Hepatocyte (in vitro differentiated cells): ENCODE results near the gene TNFSF8.

Experiments used
- EZH2 ChIP-seq: fragments of 200-600 bp; sonication (generic); IDR thresholded peaks from 2 replicates; pipeline ENCODE4 v1.6.1; 2016; ENCODE audit warnings: antibody characterized with exemption, mild to moderate bottlenecking, borderline replicate concordance
- TF ChIP-seq, protein P1 (sequence below): fragments of 200-600 bp; sonication (generic); IDR thresholded peaks from 2 replicates; pipeline ENCODE4 v1.5.1; 2016; ENCODE audit warnings: antibody characterized with exemption, mild to moderate bottlenecking; ENCODE audit not compliant: poor library complexity

DNA sequence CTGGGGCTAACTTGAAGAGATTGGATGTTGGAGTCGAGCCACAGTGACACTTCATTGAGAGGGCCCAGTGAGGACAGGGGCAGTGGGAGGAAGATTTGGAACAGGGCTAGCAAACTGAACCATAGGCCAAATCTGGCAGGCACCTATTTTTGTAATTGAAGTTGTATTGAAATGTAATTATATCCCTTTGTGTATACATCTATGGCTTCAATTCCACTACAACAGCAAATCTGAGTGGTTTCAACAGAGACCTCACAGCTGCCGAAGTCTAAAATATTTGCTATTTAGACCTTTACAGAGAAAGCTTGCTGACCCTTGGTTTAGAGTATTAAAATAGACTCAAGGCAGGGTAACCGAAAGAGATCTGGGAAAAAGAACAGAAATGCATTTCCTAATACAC, 4.7 kb upstream of the TNFSF8 start:
- TF ChIP-seq, protein P1, sequence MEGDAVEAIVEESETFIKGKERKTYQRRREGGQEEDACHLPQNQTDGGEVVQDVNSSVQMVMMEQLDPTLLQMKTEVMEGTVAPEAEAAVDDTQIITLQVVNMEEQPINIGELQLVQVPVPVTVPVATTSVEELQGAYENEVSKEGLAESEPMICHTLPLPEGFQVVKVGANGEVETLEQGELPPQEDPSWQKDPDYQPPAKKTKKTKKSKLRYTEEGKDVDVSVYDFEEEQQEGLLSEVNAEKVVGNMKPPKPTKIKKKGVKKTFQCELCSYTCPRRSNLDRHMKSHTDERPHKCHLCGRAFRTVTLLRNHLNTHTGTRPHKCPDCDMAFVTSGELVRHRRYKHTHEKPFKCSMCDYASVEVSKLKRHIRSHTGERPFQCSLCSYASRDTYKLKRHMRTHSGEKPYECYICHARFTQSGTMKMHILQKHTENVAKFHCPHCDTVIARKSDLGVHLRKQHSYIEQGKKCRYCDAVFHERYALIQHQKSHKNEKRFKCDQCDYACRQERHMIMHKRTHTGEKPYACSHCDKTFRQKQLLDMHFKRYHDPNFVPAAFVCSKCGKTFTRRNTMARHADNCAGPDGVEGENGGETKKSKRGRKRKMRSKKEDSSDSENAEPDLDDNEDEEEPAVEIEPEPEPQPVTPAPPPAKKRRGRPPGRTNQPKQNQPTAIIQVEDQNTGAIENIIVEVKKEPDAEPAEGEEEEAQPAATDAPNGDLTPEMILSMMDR, result no peak
- TF ChIP-seq EZH2, result no peak
